PFSK-1 (cell line): Measurements from ENCODE around the gene PTPRM.

Source experiments
- FOXP2 ChIP-seq: optimal IDR thresholded peaks from 2 replicates; pipeline ENCODE3; 2011; ENCODE audit warnings: borderline replicate concordance, control low read depth, inconsistent platforms; ENCODE audit not compliant: insufficient read depth; ENCODE audit errors: extremely low read length, extremely low read depth
- POLR2AphosphoS5 ChIP-seq: IDR thresholded peaks from 2 replicates; pipeline ENCODE4 v1.6.1; 2012; ENCODE audit warnings: low read depth, mild to moderate bottlenecking, control low read depth, low read length, moderate library complexity
- SIN3A ChIP-seq: IDR thresholded peaks from 2 replicates; pipeline ENCODE4 v1.6.1; 2012; ENCODE audit warnings: mild to moderate bottlenecking, low read length, moderate library complexity, borderline replicate concordance; ENCODE audit not compliant: insufficient read depth
- TAF1 ChIP-seq: IDR thresholded peaks from 2 replicates; pipeline ENCODE4 v1.6.1; 2012; ENCODE audit warnings: low read length, control low read depth, borderline replicate concordance; ENCODE audit not compliant: insufficient read depth
- TF ChIP-seq, protein P1 (sequence below), 2 experiments: IDR thresholded peaks; 2 replicates each; pipeline versions ENCODE4 v1.6.1 to v1.8.0; 2011 to 2012; ENCODE audit warnings: low read depth in 2 of 2, low read length in 2 of 2, control low read depth in 1 of 2, inconsistent platforms in 1 of 2, mild to moderate bottlenecking in 1 of 2, moderate library complexity in 1 of 2; ENCODE audit not compliant: insufficient read depth in 1 of 2

PTPRM gene

DNA sequence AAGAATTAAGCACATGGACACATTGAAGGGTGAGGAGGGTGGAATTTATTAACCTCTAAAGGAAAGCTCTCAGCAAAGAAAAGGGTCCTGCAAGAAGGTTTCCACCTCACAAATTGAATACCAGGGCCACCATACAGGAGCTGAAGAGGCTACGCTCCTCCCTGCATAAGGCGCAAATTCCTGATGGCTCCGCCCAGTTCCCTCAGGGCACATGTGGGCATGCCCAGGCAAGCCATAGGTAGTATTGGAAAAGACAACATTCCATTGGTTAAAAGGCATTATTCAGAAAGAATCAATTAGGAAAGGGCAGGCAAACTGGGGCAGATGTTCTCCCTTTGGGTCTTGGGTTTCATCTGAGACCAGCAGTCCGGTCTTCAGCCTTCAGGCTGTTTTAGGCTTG lies 161.2 kb downstream of the PTPRM start:
- TF ChIP-seq SIN3A = no peak
- TF ChIP-seq FOXP2 = no peak
- TF ChIP-seq, protein P1, sequence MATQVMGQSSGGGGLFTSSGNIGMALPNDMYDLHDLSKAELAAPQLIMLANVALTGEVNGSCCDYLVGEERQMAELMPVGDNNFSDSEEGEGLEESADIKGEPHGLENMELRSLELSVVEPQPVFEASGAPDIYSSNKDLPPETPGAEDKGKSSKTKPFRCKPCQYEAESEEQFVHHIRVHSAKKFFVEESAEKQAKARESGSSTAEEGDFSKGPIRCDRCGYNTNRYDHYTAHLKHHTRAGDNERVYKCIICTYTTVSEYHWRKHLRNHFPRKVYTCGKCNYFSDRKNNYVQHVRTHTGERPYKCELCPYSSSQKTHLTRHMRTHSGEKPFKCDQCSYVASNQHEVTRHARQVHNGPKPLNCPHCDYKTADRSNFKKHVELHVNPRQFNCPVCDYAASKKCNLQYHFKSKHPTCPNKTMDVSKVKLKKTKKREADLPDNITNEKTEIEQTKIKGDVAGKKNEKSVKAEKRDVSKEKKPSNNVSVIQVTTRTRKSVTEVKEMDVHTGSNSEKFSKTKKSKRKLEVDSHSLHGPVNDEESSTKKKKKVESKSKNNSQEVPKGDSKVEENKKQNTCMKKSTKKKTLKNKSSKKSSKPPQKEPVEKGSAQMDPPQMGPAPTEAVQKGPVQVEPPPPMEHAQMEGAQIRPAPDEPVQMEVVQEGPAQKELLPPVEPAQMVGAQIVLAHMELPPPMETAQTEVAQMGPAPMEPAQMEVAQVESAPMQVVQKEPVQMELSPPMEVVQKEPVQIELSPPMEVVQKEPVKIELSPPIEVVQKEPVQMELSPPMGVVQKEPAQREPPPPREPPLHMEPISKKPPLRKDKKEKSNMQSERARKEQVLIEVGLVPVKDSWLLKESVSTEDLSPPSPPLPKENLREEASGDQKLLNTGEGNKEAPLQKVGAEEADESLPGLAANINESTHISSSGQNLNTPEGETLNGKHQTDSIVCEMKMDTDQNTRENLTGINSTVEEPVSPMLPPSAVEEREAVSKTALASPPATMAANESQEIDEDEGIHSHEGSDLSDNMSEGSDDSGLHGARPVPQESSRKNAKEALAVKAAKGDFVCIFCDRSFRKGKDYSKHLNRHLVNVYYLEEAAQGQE (IDR thresholded peaks at IDR 0.05; ENCODE audit: insufficient read depth in 1 of 2, low read depth in 2 of 2, low read length in 2 of 2) = no peak
- TF ChIP-seq POLR2AphosphoS5 = no peak
- no peak for TF ChIP-seq TAF1

DNA sequence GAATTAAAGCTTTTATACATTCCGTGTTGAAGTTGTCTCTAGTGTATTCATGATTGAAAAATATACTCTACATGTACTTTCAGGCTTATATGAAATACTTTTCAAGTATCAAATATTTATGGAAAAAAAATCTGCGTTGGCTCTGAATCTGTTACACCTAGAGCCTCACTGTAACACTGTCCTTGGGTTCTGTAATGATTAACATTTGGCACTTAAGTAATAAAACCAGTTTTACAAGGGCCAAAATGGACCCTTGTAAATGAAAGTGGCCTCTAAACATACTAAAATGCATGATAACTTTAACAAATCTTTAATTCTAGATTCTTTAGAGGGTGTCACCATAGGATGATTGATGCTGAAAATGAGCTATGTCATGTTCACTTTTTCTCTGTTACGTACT lies 162.8 kb downstream of the PTPRM start:
- TF ChIP-seq TAF1 (no peak), POLR2AphosphoS5 (no peak), SIN3A (no peak), FOXP2 (no peak)
- TF ChIP-seq, protein P1 (IDR thresholded peaks at IDR 0.05; ENCODE audit: insufficient read depth in 1 of 2, low read depth in 2 of 2, low read length in 2 of 2) = no peak

DNA sequence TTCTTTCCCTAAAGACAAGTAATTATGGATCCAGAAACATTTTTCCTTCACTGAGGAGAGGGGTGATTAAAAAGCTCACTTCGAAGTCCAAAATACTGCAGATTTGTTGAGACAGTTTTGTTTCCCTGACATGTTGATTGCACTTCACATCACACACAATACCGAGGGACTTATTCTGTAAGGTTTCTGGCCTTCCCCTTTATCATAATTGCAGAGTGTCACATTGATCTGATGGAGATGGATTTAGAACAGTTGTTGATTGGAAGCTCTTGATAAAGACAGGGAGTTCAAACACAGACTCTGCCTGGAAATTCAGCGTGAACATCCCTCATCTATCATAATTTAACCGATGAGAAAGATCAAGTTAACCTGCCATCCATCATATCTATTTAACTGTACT lies 163.6 kb downstream of the PTPRM start:
- TF ChIP-seq FOXP2 = no peak
- no peak for TF ChIP-seq POLR2AphosphoS5
- no peak for TF ChIP-seq TAF1
- no peak for TF ChIP-seq SIN3A
- TF ChIP-seq, protein P1 (IDR thresholded peaks at IDR 0.05; ENCODE audit: insufficient read depth in 1 of 2, low read depth in 2 of 2, low read length in 2 of 2) = no peak

DNA sequence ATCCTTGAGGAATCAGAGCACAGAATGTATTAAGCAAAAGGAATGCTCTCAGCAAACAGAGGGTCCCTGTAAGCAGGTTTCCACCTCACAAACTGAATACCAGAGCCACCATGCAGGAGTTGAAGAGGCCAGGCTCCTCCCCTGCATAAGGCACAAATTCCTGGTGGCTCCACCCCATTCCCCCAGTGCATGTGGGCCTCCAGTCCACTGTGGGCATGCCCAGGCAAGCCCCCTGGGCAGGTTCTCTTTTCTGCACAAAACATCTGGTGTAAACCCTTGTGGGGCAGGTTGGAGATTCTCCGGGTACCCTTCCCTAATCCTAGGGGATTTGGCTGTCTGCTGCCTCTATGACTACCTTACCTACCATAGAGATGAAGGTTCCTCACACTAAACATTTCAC lies 166.5 kb downstream of the PTPRM start:
- TF ChIP-seq, protein P1 (IDR thresholded peaks at IDR 0.05; ENCODE audit: insufficient read depth in 1 of 2, low read depth in 2 of 2, low read length in 2 of 2) = no peak
- TF ChIP-seq FOXP2 (no peak), TAF1 (no peak), SIN3A (no peak), POLR2AphosphoS5 (no peak)

DNA sequence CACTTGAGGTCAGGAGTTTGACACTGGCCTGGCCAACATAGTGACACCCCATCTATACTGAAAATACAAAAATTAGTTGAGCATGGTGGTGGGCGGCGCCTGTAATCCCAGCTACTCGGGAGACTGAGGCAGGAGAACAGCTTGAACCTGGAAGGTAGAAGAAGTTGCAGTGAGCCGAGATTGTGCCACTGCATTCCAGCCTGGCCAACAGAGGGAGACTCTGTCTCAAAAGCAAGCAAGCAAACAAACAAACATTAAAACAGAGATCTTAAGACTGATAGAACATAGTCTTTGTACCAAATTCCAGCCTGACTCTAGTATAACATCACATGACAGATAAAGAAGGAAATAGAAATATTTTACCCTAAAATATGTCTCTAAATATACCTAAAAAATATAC lies 168.1 kb downstream of the PTPRM start:
- TF ChIP-seq, protein P1 (IDR thresholded peaks at IDR 0.05; ENCODE audit: insufficient read depth in 1 of 2, low read depth in 2 of 2, low read length in 2 of 2) = no peak
- TF ChIP-seq TAF1 (no peak), POLR2AphosphoS5 (no peak), FOXP2 (no peak), SIN3A (no peak)
